ENCODE measurements around the gene PDLIM5. TPM values are rescaled to one million over a fixed set of nuclear protein-coding genes. Genes with fewer than 3 reads are reported as not detected.

The PDLIM5 gene
- total RNA-seq, 1 experiment from 2014 or later = 53.8 TPM

DNA sequence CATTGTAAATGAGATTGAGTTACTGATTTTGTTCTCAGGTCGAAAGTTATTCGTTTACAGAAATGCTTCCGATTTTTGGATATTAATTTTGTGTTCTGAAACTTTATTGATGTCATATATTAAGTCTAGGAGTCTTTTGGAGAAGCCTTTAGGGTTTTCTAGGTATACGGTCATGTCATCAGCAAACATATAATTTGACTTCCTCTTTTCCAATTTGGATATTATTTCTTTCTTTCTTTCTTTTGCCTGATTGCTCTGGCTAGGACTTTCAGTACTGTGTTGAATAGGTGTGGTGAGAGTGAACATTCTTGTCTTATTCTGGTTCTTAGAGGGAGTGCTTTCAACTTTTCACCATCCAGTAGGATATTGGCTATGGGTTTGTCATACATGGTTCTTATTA, 35.4 kb upstream of the PDLIM5 start:
- Histone ChIP-seq H3K36me3 (ENCODE audit: insufficient read depth, low read length) (no peaks in the 10 kb centered on the region), H3K9me2 (replicated peaks; ENCODE audit: insufficient read depth, low read length) (no peaks in the 10 kb centered on the region), H3K9me3 (ENCODE audit: low read length) (no peaks in the 10 kb centered on the region), H3K27me3 (ENCODE audit: low read length) (no peaks in the 10 kb centered on the region), H3K4me2 (ENCODE audit: low read depth, low read length, poor library complexity, severe bottlenecking) (no peak overlapping the region), H3K4me3 (ENCODE audit: low read length) (no peak overlapping the region), H3K79me2 (ENCODE audit: low read length) (no peaks in the 10 kb centered on the region), H3K9ac (ENCODE audit: low read length) (no peak overlapping the region), H4K20me1 (ENCODE audit: insufficient read depth, low read depth, low read length) (no peaks in the 10 kb centered on the region), H3K27ac (ENCODE audit: low read length) (no peak overlapping the region), H3K4me1 (ENCODE audit: low read length) (no peaks in the 10 kb centered on the region), H2AFZ (ENCODE audit: low read length) (no peak overlapping the region)
- DNase-seq = no peak

DNA sequence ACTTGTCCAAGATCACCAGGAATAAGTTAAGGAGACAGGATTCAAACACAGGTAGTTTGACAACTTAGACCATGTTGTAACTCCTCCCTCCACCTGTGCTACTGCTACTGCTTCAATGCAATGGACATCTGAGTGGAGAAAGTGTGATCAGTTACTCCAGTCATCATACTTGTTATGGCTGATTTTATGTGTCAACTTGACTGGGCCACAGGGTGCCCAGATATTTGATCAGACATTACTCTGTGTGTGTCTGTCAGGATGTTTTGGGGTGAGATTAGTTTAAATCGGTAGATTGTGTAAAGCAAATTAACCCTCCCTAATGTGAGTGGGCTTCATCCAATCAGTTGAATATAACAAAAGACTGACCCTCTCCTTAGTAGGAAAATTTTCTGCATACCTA, 34.8 kb upstream of the PDLIM5 start:
- H3K9me3 ChIP-seq (ENCODE audit: low read length) = no peaks in the 10 kb centered on the region
- no peak overlapping the region for H3K4me3 ChIP-seq (ENCODE audit: low read length)
- H3K79me2 ChIP-seq (ENCODE audit: low read length) = no peaks in the 10 kb centered on the region
- H3K27me3 ChIP-seq (ENCODE audit: low read length) = no peaks in the 10 kb centered on the region
- no peak overlapping the region for H2AFZ ChIP-seq (ENCODE audit: low read length)
- no peaks in the 10 kb centered on the region for H3K4me1 ChIP-seq (ENCODE audit: low read length)
- H3K9ac ChIP-seq (ENCODE audit: low read length) = no peak overlapping the region
- no peak for DNase-seq
- no peaks in the 10 kb centered on the region for H3K9me2 ChIP-seq (replicated peaks; ENCODE audit: insufficient read depth, low read length)
- H4K20me1 ChIP-seq (ENCODE audit: insufficient read depth, low read depth, low read length) = no peaks in the 10 kb centered on the region
- H3K27ac ChIP-seq (ENCODE audit: low read length) = no peak overlapping the region
- H3K36me3 ChIP-seq (ENCODE audit: insufficient read depth, low read length) = no peaks in the 10 kb centered on the region
- H3K4me2 ChIP-seq (ENCODE audit: low read depth, low read length, poor library complexity, severe bottlenecking) = no peak overlapping the region

DNA sequence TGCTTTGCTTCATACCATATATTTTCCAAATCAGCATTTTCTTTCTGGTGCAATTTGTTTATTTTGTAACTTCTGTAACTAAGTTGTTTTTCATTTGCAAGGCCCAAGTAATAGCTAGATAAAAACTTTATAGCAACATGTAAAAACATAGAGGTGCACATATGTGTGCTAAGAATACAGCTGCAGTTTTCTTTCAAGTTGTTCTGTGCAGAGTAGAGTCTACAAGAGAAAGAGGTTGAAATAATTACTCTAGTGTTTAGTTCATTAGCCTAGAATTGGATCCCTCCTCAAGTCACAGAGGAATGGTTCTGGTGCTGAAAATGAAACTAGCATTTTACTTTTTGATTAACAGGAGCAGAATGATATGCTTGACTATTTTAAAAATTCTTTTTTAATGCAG, 32.2 kb upstream of the PDLIM5 start:
- Histone ChIP-seq H3K4me2 (ENCODE audit: low read depth, low read length, poor library complexity, severe bottlenecking) (no peak overlapping the region), H3K27ac (ENCODE audit: low read length) (no peak overlapping the region), H2AFZ (ENCODE audit: low read length) (no peak overlapping the region)

DNA sequence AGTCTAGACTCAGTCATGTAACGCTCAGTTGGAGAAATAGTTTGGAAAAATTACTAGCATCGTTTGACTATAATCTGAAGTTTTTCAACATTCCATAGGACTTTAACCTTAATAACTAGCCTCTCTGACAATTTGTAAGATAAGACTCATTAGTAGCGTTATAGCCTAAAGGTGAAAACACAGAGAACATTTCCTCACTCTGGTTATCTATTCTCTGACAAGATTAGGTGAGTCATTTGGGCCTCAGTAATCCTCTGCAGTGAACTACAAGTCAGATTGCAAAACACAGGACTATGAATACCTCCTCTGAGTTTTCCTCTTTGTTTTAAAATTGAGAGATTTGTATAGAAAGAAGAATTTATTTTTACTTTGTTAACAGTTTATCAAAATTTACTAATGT, 31.8 kb upstream of the PDLIM5 start:
- no peak for DNase-seq
- Histone ChIP-seq H3K36me3 (ENCODE audit: insufficient read depth, low read length) (no peaks in the 10 kb centered on the region), H3K79me2 (ENCODE audit: low read length) (no peaks in the 10 kb centered on the region), H4K20me1 (ENCODE audit: insufficient read depth, low read depth, low read length) (no peaks in the 10 kb centered on the region), H2AFZ (ENCODE audit: low read length) (no peak overlapping the region), H3K9me3 (ENCODE audit: low read length) (no peaks in the 10 kb centered on the region), H3K9me2 (replicated peaks; ENCODE audit: insufficient read depth, low read length) (no peaks in the 10 kb centered on the region), H3K4me2 (ENCODE audit: low read depth, low read length, poor library complexity, severe bottlenecking) (no peak overlapping the region), H3K27me3 (ENCODE audit: low read length) (no peaks in the 10 kb centered on the region), H3K4me3 (ENCODE audit: low read length) (no peak overlapping the region), H3K4me1 (ENCODE audit: low read length) (no peaks in the 10 kb centered on the region), H3K27ac (ENCODE audit: low read length) (no peak overlapping the region), H3K9ac (ENCODE audit: low read length) (no peak overlapping the region)

More for the DNA sequence above, 32.2 kb upstream of the PDLIM5 start:
- DNase-seq = no peak
- Histone ChIP-seq H3K4me1 (ENCODE audit: low read length) (no peaks in the 10 kb centered on the region), H3K9ac (ENCODE audit: low read length) (no peak overlapping the region), H3K79me2 (ENCODE audit: low read length) (no peaks in the 10 kb centered on the region), H3K9me2 (replicated peaks; ENCODE audit: insufficient read depth, low read length) (no peaks in the 10 kb centered on the region), H3K27me3 (ENCODE audit: low read length) (no peaks in the 10 kb centered on the region), H3K4me3 (ENCODE audit: low read length) (no peak overlapping the region), H4K20me1 (ENCODE audit: insufficient read depth, low read depth, low read length) (no peaks in the 10 kb centered on the region), H3K36me3 (ENCODE audit: insufficient read depth, low read length) (no peaks in the 10 kb centered on the region), H3K9me3 (ENCODE audit: low read length) (no peaks in the 10 kb centered on the region)

DNA sequence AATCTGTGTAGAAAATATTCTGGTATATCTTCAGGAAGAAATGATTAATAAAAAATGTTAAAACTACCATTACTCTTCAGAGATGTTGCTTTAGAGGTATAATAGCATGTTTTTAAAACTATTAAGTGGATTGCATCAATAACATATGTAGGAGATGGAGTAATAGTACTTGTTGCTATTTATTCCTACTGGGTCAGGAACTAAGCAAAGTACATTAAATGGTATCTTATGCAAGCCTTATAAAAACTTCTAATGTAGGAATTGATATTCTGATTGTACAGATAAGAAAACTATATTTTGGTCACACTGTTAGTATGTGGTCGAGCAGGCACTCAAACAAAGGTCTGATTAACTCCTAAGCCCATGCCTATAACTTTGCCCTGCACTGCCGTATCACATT, 31.4 kb upstream of the PDLIM5 start:
- no peak for DNase-seq
- H2AFZ ChIP-seq (ENCODE audit: low read length) = no peak overlapping the region
- H3K4me2 ChIP-seq (ENCODE audit: low read depth, low read length, poor library complexity, severe bottlenecking) = no peak overlapping the region

DNA sequence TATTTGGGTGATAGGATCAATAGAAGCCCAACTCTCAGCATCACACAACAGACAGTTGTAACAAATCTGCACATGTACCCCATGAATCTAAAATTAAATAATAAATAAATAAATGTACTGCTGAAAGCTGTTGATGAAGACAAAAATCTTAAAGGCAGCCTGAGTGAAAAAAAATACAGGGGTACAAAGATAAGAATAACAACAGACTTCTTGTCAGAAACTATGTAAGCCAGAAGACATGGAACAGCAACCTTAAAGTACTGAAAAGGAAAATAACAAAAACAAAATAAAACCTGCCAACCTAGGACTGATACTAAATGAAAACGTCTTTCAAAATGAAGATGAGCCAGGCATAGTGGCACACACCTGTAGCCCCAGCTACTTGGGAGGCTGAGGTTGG, 25.0 kb upstream of the PDLIM5 start:
- no peak overlapping the region for H3K4me2 ChIP-seq (ENCODE audit: low read depth, low read length, poor library complexity, severe bottlenecking)
- no peak overlapping the region for H3K27ac ChIP-seq (ENCODE audit: low read length)
- no peaks in the 10 kb centered on the region for H3K4me1 ChIP-seq (ENCODE audit: low read length)
- H3K27me3 ChIP-seq (ENCODE audit: low read length) = no peaks in the 10 kb centered on the region; the same call in 1 of the 2 replicates
- H3K36me3 ChIP-seq (ENCODE audit: insufficient read depth, low read length) = no peaks in the 10 kb centered on the region
- H3K9ac ChIP-seq (ENCODE audit: low read length) = no peak overlapping the region
- no peaks in the 10 kb centered on the region for H3K9me3 ChIP-seq (ENCODE audit: low read length)
- DNase-seq = no peak
- H3K4me3 ChIP-seq (ENCODE audit: low read length) = no peak overlapping the region
- no peak overlapping the region for H2AFZ ChIP-seq (ENCODE audit: low read length)
- H4K20me1 ChIP-seq (ENCODE audit: insufficient read depth, low read depth, low read length) = no peaks in the 10 kb centered on the region
- H3K79me2 ChIP-seq (ENCODE audit: low read length) = no peaks in the 10 kb centered on the region
- no peaks in the 10 kb centered on the region for H3K9me2 ChIP-seq (replicated peaks; ENCODE audit: insufficient read depth, low read length)

More for the DNA sequence above, 31.4 kb upstream of the PDLIM5 start:
- Histone ChIP-seq H3K9me2 (replicated peaks; ENCODE audit: insufficient read depth, low read length) (no peaks in the 10 kb centered on the region), H3K27ac (ENCODE audit: low read length) (no peak overlapping the region), H3K36me3 (ENCODE audit: insufficient read depth, low read length) (no peaks in the 10 kb centered on the region), H3K9me3 (ENCODE audit: low read length) (no peaks in the 10 kb centered on the region), H3K4me3 (ENCODE audit: low read length) (no peak overlapping the region), H4K20me1 (ENCODE audit: insufficient read depth, low read depth, low read length) (no peaks in the 10 kb centered on the region), H3K9ac (ENCODE audit: low read length) (no peak overlapping the region), H3K27me3 (ENCODE audit: low read length) (no peaks in the 10 kb centered on the region), H3K79me2 (ENCODE audit: low read length) (no peaks in the 10 kb centered on the region), H3K4me1 (ENCODE audit: low read length) (no peaks in the 10 kb centered on the region)

DNA sequence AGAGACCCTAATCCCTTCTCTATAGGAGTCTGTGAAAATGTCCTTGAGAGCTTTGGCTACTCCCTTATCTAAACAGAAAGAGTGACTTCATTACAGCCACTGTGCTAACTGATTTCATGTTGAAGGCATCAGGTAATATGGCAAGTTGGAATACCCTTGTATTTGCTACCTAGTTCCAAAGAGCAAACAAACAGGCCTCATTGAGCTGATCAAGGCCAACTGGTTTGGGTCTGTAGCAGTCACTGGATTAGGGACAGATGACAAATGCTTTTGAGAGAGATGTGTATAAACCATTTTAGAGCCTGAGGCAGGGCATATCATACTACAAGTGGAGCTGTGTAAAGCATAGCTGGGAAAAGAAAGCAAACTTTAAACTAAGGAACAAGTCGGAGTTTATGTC, 22.9 kb upstream of the PDLIM5 start:
- Histone ChIP-seq H3K4me3 (ENCODE audit: low read length) (no peak overlapping the region), H3K4me1 (ENCODE audit: low read length) (no peaks in the 10 kb centered on the region), H2AFZ (ENCODE audit: low read length) (no peak overlapping the region), H3K9ac (ENCODE audit: low read length) (no peak overlapping the region), H3K27ac (ENCODE audit: low read length) (no peak overlapping the region), H3K9me2 (replicated peaks; ENCODE audit: insufficient read depth, low read length) (no peaks in the 10 kb centered on the region), H4K20me1 (ENCODE audit: insufficient read depth, low read depth, low read length) (no peaks in the 10 kb centered on the region), H3K79me2 (ENCODE audit: low read length) (no peaks in the 10 kb centered on the region), H3K36me3 (ENCODE audit: insufficient read depth, low read length) (no peaks in the 10 kb centered on the region), H3K4me2 (ENCODE audit: low read depth, low read length, poor library complexity, severe bottlenecking) (no peak overlapping the region), H3K27me3 (ENCODE audit: low read length) (no peaks in the 10 kb centered on the region; the same call in 1 of the 2 replicates), H3K9me3 (ENCODE audit: low read length) (no peaks in the 10 kb centered on the region)
- DNase-seq = no peak

DNA sequence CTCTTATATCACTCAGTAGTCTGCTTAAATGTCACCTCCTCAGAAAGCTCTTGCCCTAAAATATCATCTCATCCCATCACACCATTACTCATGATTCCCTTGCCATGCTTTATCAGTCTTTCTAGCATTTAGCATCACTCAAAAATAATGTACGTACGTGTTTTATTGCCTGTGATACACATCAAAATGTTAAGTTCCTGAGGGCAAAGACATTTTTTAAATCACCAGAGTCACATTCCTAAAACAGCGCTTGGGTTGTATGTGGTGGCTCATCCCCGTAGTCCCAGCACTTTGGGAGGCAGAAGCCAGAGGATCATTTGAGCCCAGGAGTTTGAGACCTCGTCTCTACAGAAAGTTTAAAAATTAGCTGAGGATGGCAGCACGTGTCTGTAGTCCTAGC, 21.3 kb upstream of the PDLIM5 start:
- Histone ChIP-seq H3K9me3 (ENCODE audit: low read length) (no peaks in the 10 kb centered on the region), H3K4me3 (ENCODE audit: low read length) (no peak overlapping the region), H2AFZ (ENCODE audit: low read length) (no peak overlapping the region; the same call in 1 of the 2 replicates), H3K9me2 (replicated peaks; ENCODE audit: insufficient read depth, low read length) (no peaks in the 10 kb centered on the region), H3K4me1 (ENCODE audit: low read length) (no peaks in the 10 kb centered on the region), H3K4me2 (ENCODE audit: low read depth, low read length, poor library complexity, severe bottlenecking) (no peak overlapping the region), H3K27me3 (ENCODE audit: low read length) (no peaks in the 10 kb centered on the region; the same call in 1 of the 2 replicates), H3K27ac (ENCODE audit: low read length) (no peak overlapping the region), H3K36me3 (ENCODE audit: insufficient read depth, low read length) (no peaks in the 10 kb centered on the region), H4K20me1 (ENCODE audit: insufficient read depth, low read depth, low read length) (no peaks in the 10 kb centered on the region), H3K9ac (ENCODE audit: low read length) (no peak overlapping the region), H3K79me2 (ENCODE audit: low read length) (no peaks in the 10 kb centered on the region)
- no peak for DNase-seq

DNA sequence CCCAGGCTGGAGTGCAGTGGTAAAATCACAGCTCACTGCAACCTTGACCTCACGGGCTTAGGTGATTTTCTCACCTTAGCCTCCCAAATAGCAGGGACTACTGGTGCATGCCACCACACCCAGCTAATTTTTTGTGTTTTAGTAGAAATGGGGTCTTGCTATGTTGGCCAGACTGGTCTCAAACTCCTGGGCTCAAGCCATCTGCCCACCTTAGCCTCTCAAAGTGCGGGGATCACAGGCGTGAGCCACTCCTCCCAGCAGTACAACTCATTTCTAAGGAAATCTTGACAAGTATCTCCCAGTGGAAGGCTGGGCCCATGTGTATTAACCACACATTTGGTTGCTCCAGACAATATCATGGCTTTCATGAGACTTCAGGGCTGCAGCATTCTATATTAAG, 20.4 kb upstream of the PDLIM5 start:
- no peak overlapping the region for H3K27ac ChIP-seq (ENCODE audit: low read length)
- no peak for DNase-seq
- no peak overlapping the region for H3K4me2 ChIP-seq (ENCODE audit: low read depth, low read length, poor library complexity, severe bottlenecking)
- no peak overlapping the region for H3K4me3 ChIP-seq (ENCODE audit: low read length)
- no peaks in the 10 kb centered on the region; the same call in 1 of the 2 replicates for H3K27me3 ChIP-seq (ENCODE audit: low read length)
- H4K20me1 ChIP-seq (ENCODE audit: insufficient read depth, low read depth, low read length) = no peaks in the 10 kb centered on the region
- no peaks in the 10 kb centered on the region for H3K4me1 ChIP-seq (ENCODE audit: low read length)
- no peaks in the 10 kb centered on the region for H3K79me2 ChIP-seq (ENCODE audit: low read length)
- no peak overlapping the region for H3K9ac ChIP-seq (ENCODE audit: low read length)
- H3K9me3 ChIP-seq (ENCODE audit: low read length) = no peaks in the 10 kb centered on the region
- H3K9me2 ChIP-seq (replicated peaks; ENCODE audit: insufficient read depth, low read length) = no peaks in the 10 kb centered on the region
- H2AFZ ChIP-seq (ENCODE audit: low read length) = no peak overlapping the region
- H3K36me3 ChIP-seq (ENCODE audit: insufficient read depth, low read length) = no peaks in the 10 kb centered on the region
